Stimulated activated naive CD8-positive, alpha-beta T cell treated with anti-CD3 and anti-CD28 coated beads, Interleukin-15, Interleukin-2, amounts not matched to agents 100 ng/mL and 50 ng/mL, for 24 hours (primary cell): ENCODE data around the gene INTS4.
"Not testable (repeated sequence)": the region's sequence is repeated elsewhere in the genome, so short reads cannot be mapped to it uniquely, and the experiment has no call there.

Experiments used
- H3K27ac Mint-ChIP-seq: one replicate; pipeline ENCODE4 v1.8.0; 2021; ENCODE audit warnings: mild to moderate bottlenecking, mixed read lengths
- H3K27me3 Mint-ChIP-seq: one replicate; pipeline ENCODE4 v1.8.0; 2021; ENCODE audit warnings: mixed read lengths
- H3K36me3 Mint-ChIP-seq: one replicate; pipeline ENCODE4 v1.8.0; 2021; ENCODE audit warnings: low read depth, mixed read lengths
- H3K4me1 Mint-ChIP-seq: one replicate; pipeline ENCODE4 v1.8.0; 2021; ENCODE audit warnings: low read depth, mixed read lengths
- H3K4me3 Mint-ChIP-seq: one replicate; pipeline ENCODE4 v1.8.0; 2021; ENCODE audit warnings: mild to moderate bottlenecking, mixed read lengths
- H3K9me3 Mint-ChIP-seq: one replicate; pipeline ENCODE4 v1.8.0; 2021; ENCODE audit warnings: mixed read lengths

The INTS4 gene

GRCh38 chr11:78010304-78010703 is 15.8 kb upstream of the INTS4 start:
- no peaks in the 10 kb centered on the region for H3K9me3 Mint-ChIP-seq
- H3K36me3 Mint-ChIP-seq: no peaks in the 10 kb centered on the region
- H3K27me3 Mint-ChIP-seq: peaks cover 4% of the 10 kb centered on the region
- H3K4me1 Mint-ChIP-seq: no peaks in the 10 kb centered on the region
- no peak overlapping the region for H3K27ac Mint-ChIP-seq
- no peak overlapping the region for H3K4me3 Mint-ChIP-seq

GRCh38 chr11:78009062-78009461 is 14.6 kb upstream of the INTS4 start:
- Mint-ChIP-seq H3K9me3 (no peaks in the 10 kb centered on the region), H3K27ac (no peak overlapping the region), H3K27me3 (peaks cover 3% of the 10 kb centered on the region), H3K4me1 (no peaks in the 10 kb centered on the region), H3K36me3 (no peaks in the 10 kb centered on the region), H3K4me3 (no peak overlapping the region)

GRCh38 chr11:78000193-78000592 is 5.7 kb upstream of the INTS4 start:
- Mint-ChIP-seq H3K27ac (no peak overlapping the region), H3K36me3 (no peaks in the 10 kb centered on the region)

GRCh38 chr11:77999446-78000030 is 5.1 kb upstream of the INTS4 start:
- H3K36me3 Mint-ChIP-seq: no peaks in the 10 kb centered on the region
- H3K9me3 Mint-ChIP-seq: no peaks in the 10 kb centered on the region
- peaks cover 15% of the 10 kb centered on the region for H3K4me1 Mint-ChIP-seq
- no peak overlapping the region for H3K27ac Mint-ChIP-seq
- no peak overlapping the region for H3K4me3 Mint-ChIP-seq
- peaks cover 2% of the 10 kb centered on the region for H3K27me3 Mint-ChIP-seq

More at GRCh38 chr11:78000193-78000592, 5.7 kb upstream of the INTS4 start:
- Mint-ChIP-seq H3K4me3 (no peak overlapping the region), H3K4me1 (peaks cover 11% of the 10 kb centered on the region), H3K9me3 (no peaks in the 10 kb centered on the region), H3K27me3 (peaks cover 3% of the 10 kb centered on the region)

- H3K36me3 Mint-ChIP-seq: peaks cover 13% of the 10 kb centered on the region
- H3K9me3 Mint-ChIP-seq: no peaks in the 10 kb centered on the region
- peaks cover 22% of the 10 kb centered on the region for H3K4me1 Mint-ChIP-seq
- H3K4me3 Mint-ChIP-seq: peak overlapping the region; percentile 94
- H3K27me3 Mint-ChIP-seq: no peaks in the 10 kb centered on the region
- H3K27ac Mint-ChIP-seq: peak overlapping the region; percentile 87
Observed at GRCh38 chr11:77993902-77994301, 566 bp downstream of the INTS4 start.

- Mint-ChIP-seq H3K9me3 (no peaks in the 10 kb centered on the region), H3K36me3 (peaks cover 36% of the 10 kb centered on the region), H3K27me3 (no peaks in the 10 kb centered on the region), H3K27ac (peak overlapping the region; percentile 54), H3K4me3 (no peak overlapping the region), H3K4me1 (peaks cover 24% of the 10 kb centered on the region)
Observed at GRCh38 chr11:77990981-77991380, 3.5 kb downstream of the INTS4 start.

- not testable (repeated sequence) for H3K4me1 Mint-ChIP-seq, H3K27me3 Mint-ChIP-seq, H3K9me3 Mint-ChIP-seq, H3K27ac Mint-ChIP-seq, H3K4me3 Mint-ChIP-seq
- peaks cover 72% of the 10 kb centered on the region for H3K36me3 Mint-ChIP-seq
Observed at GRCh38 chr11:77986456-77986855, 8.0 kb downstream of the INTS4 start.

- Mint-ChIP-seq H3K9me3 (no peaks in the 10 kb centered on the region), H3K27me3 (no peaks in the 10 kb centered on the region), H3K4me3 (no peak overlapping the region), H3K36me3 (peaks cover 74% of the 10 kb centered on the region), H3K4me1 (peaks cover 3% of the 10 kb centered on the region), H3K27ac (no peak overlapping the region)
Observed at GRCh38 chr11:77981346-77981947, 13.0 kb downstream of the INTS4 start.

GRCh38 chr11:77968337-77968736 is 26.1 kb downstream of the INTS4 start:
- Mint-ChIP-seq H3K36me3 (peaks cover 44% of the 10 kb centered on the region), H3K9me3 (no peaks in the 10 kb centered on the region), H3K27me3 (no peaks in the 10 kb centered on the region), H3K27ac (no peak overlapping the region), H3K4me1 (no peaks in the 10 kb centered on the region), H3K4me3 (no peak overlapping the region)

- no peak overlapping the region for H3K4me3 Mint-ChIP-seq
- no peaks in the 10 kb centered on the region for H3K4me1 Mint-ChIP-seq
- peaks cover 42% of the 10 kb centered on the region for H3K36me3 Mint-ChIP-seq
- no peaks in the 10 kb centered on the region for H3K27me3 Mint-ChIP-seq
- H3K9me3 Mint-ChIP-seq: no peaks in the 10 kb centered on the region
- no peak overlapping the region for H3K27ac Mint-ChIP-seq
Observed at GRCh38 chr11:77967753-77968152, 26.7 kb downstream of the INTS4 start.

- Mint-ChIP-seq H3K4me1 (no peaks in the 10 kb centered on the region), H3K27ac (no peak overlapping the region), H3K9me3 (no peaks in the 10 kb centered on the region), H3K27me3 (no peaks in the 10 kb centered on the region), H3K4me3 (no peak overlapping the region), H3K36me3 (peaks cover 42% of the 10 kb centered on the region)
Observed at GRCh38 chr11:77967121-77967520, 27.3 kb downstream of the INTS4 start.

- no peak overlapping the region for H3K27ac Mint-ChIP-seq
- no peaks in the 10 kb centered on the region for H3K9me3 Mint-ChIP-seq
- H3K36me3 Mint-ChIP-seq: peaks cover 37% of the 10 kb centered on the region
- no peak overlapping the region for H3K4me3 Mint-ChIP-seq
- H3K4me1 Mint-ChIP-seq: no peaks in the 10 kb centered on the region
- H3K27me3 Mint-ChIP-seq: no peaks in the 10 kb centered on the region
Observed at GRCh38 chr11:77966338-77966737, 28.1 kb downstream of the INTS4 start.

GRCh38 chr11:77959434-77959833 is 35.0 kb downstream of the INTS4 start:
- Mint-ChIP-seq H3K27me3 (no peaks in the 10 kb centered on the region), H3K4me3 (no peak overlapping the region), H3K9me3 (no peaks in the 10 kb centered on the region), H3K36me3 (peaks cover 30% of the 10 kb centered on the region), H3K27ac (no peak overlapping the region), H3K4me1 (no peaks in the 10 kb centered on the region)

- H3K27me3 Mint-ChIP-seq, H3K4me1 Mint-ChIP-seq, H3K4me3 Mint-ChIP-seq, H3K9me3 Mint-ChIP-seq: not testable (repeated sequence)
- peaks cover 37% of the 10 kb centered on the region for H3K36me3 Mint-ChIP-seq
- H3K27ac Mint-ChIP-seq: peak overlapping the region; percentile 5
Observed at GRCh38 chr11:77958583-77959177, 35.8 kb downstream of the INTS4 start.

- not testable (repeated sequence) for H3K27ac Mint-ChIP-seq, H3K9me3 Mint-ChIP-seq, H3K4me3 Mint-ChIP-seq
Observed at GRCh38 chr11:77943296-77943695, 51.2 kb downstream of the INTS4 start.

GRCh38 chr11:77942465-77942864 is 52.0 kb downstream of the INTS4 start:
- not testable (repeated sequence) for H3K9me3 Mint-ChIP-seq, H3K27ac Mint-ChIP-seq, H3K27me3 Mint-ChIP-seq, H3K4me3 Mint-ChIP-seq
- Mint-ChIP-seq H3K4me1 (peaks cover 11% of the 10 kb centered on the region), H3K36me3 (peaks cover 28% of the 10 kb centered on the region)

More at GRCh38 chr11:77943296-77943695, 51.2 kb downstream of the INTS4 start:
- H3K27me3 Mint-ChIP-seq: not testable (repeated sequence)
- Mint-ChIP-seq H3K4me1 (peaks cover 11% of the 10 kb centered on the region), H3K36me3 (peaks cover 36% of the 10 kb centered on the region)
